ENCODE results near the gene CPNE2.

CPNE2 gene

GRCh38 chr16:57137043-57137442 is 44.7 kb downstream of the CPNE2 start:
- no peak overlapping the region for H3K9ac ChIP-seq (ENCODE audit: low read depth, low read length)
- H3K9me3 ChIP-seq (ENCODE audit: control insufficient read depth, insufficient read depth, low read length): no peaks in the 10 kb centered on the region
- H3K27ac ChIP-seq (ENCODE audit: low read depth, low read length): no peak overlapping the region
- no peaks in the 10 kb centered on the region for H3K27me3 ChIP-seq (ENCODE audit: control insufficient read depth, insufficient read depth, low read length)
- H3K4me1 ChIP-seq (ENCODE audit: control insufficient read depth, insufficient read depth, low read length): peaks cover 4% of the 10 kb centered on the region; the same call in 1 of the 2 replicates
- no peaks in the 10 kb centered on the region for H3K36me3 ChIP-seq (ENCODE audit: control insufficient read depth, insufficient read depth, low read length)
- H3K4me3 ChIP-seq (ENCODE audit: low read depth, low read length): no peak overlapping the region

- Histone ChIP-seq H3K27ac (ENCODE audit: low read depth, low read length) (no peak overlapping the region), H3K4me1 (ENCODE audit: control insufficient read depth, insufficient read depth, low read length) (peaks cover 4% of the 10 kb centered on the region; the same call in 1 of the 2 replicates), H3K4me3 (ENCODE audit: low read depth, low read length) (no peak overlapping the region), H3K36me3 (ENCODE audit: control insufficient read depth, insufficient read depth, low read length) (no peaks in the 10 kb centered on the region), H3K9me3 (ENCODE audit: control insufficient read depth, insufficient read depth, low read length) (no peaks in the 10 kb centered on the region), H3K27me3 (ENCODE audit: control insufficient read depth, insufficient read depth, low read length) (no peaks in the 10 kb centered on the region), H3K9ac (ENCODE audit: low read depth, low read length) (no peak overlapping the region)
These were observed 45.3 kb downstream of the CPNE2 start for GRCh38 chr16:57137566-57138273.

GRCh38 chr16:57138281-57138935 is 46.0 kb downstream of the CPNE2 start:
- H3K36me3 ChIP-seq (ENCODE audit: control insufficient read depth, insufficient read depth, low read length): no peaks in the 10 kb centered on the region
- no peak overlapping the region for H3K4me3 ChIP-seq (ENCODE audit: low read depth, low read length)
- no peak overlapping the region for H3K9ac ChIP-seq (ENCODE audit: low read depth, low read length)
- H3K4me1 ChIP-seq (ENCODE audit: control insufficient read depth, insufficient read depth, low read length): peaks cover 4% of the 10 kb centered on the region; the same call in 1 of the 2 replicates
- H3K9me3 ChIP-seq (ENCODE audit: control insufficient read depth, insufficient read depth, low read length): no peaks in the 10 kb centered on the region
- no peak overlapping the region for H3K27ac ChIP-seq (ENCODE audit: low read depth, low read length)
- H3K27me3 ChIP-seq (ENCODE audit: control insufficient read depth, insufficient read depth, low read length): no peaks in the 10 kb centered on the region

- Histone ChIP-seq H3K27me3 (ENCODE audit: control insufficient read depth, insufficient read depth, low read length) (no peaks in the 10 kb centered on the region), H3K9ac (ENCODE audit: low read depth, low read length) (no peak overlapping the region), H3K27ac (ENCODE audit: low read depth, low read length) (no peak overlapping the region)
These were observed 48.7 kb downstream of the CPNE2 start for GRCh38 chr16:57140931-57141668.

GRCh38 chr16:57141822-57142631 is 49.6 kb downstream of the CPNE2 start:
- Histone ChIP-seq H3K36me3 (ENCODE audit: control insufficient read depth, insufficient read depth, low read length) (no peaks in the 10 kb centered on the region), H3K9me3 (ENCODE audit: control insufficient read depth, insufficient read depth, low read length) (no peaks in the 10 kb centered on the region), H3K4me1 (ENCODE audit: control insufficient read depth, insufficient read depth, low read length) (peaks cover 6% of the 10 kb centered on the region; the same call in 1 of the 2 replicates), H3K4me3 (ENCODE audit: low read depth, low read length) (no peak overlapping the region), H3K9ac (ENCODE audit: low read depth, low read length) (no peak overlapping the region), H3K27me3 (ENCODE audit: control insufficient read depth, insufficient read depth, low read length) (no peaks in the 10 kb centered on the region), H3K27ac (ENCODE audit: low read depth, low read length) (no peak overlapping the region)

More at GRCh38 chr16:57140931-57141668, 48.7 kb downstream of the CPNE2 start:
- H3K4me1 ChIP-seq (ENCODE audit: control insufficient read depth, insufficient read depth, low read length): no peaks in the 10 kb centered on the region
- no peaks in the 10 kb centered on the region for H3K36me3 ChIP-seq (ENCODE audit: control insufficient read depth, insufficient read depth, low read length)
- no peak overlapping the region for H3K4me3 ChIP-seq (ENCODE audit: low read depth, low read length)
- no peaks in the 10 kb centered on the region for H3K9me3 ChIP-seq (ENCODE audit: control insufficient read depth, insufficient read depth, low read length)

- no peak overlapping the region for H3K4me3 ChIP-seq (ENCODE audit: low read depth, low read length)
These were observed 51.0 kb downstream of the CPNE2 start for GRCh38 chr16:57143149-57143921.

GRCh38 chr16:57144027-57144426 is 51.6 kb downstream of the CPNE2 start:
- no peak overlapping the region for H3K4me3 ChIP-seq (ENCODE audit: low read depth, low read length)
- H3K4me1 ChIP-seq (ENCODE audit: control insufficient read depth, insufficient read depth, low read length): peaks cover 22% of the 10 kb centered on the region
- H3K27ac ChIP-seq (ENCODE audit: low read depth, low read length): no peak overlapping the region
- H3K9ac ChIP-seq (ENCODE audit: low read depth, low read length): no peak overlapping the region
- H3K27me3 ChIP-seq (ENCODE audit: control insufficient read depth, insufficient read depth, low read length): no peaks in the 10 kb centered on the region
- H3K9me3 ChIP-seq (ENCODE audit: control insufficient read depth, insufficient read depth, low read length): no peaks in the 10 kb centered on the region
- H3K36me3 ChIP-seq (ENCODE audit: control insufficient read depth, insufficient read depth, low read length): no peaks in the 10 kb centered on the region

More at GRCh38 chr16:57143149-57143921, 51.0 kb downstream of the CPNE2 start:
- H3K9me3 ChIP-seq (ENCODE audit: control insufficient read depth, insufficient read depth, low read length): no peaks in the 10 kb centered on the region
- H3K36me3 ChIP-seq (ENCODE audit: control insufficient read depth, insufficient read depth, low read length): no peaks in the 10 kb centered on the region
- no peak overlapping the region for H3K27ac ChIP-seq (ENCODE audit: low read depth, low read length)
- H3K9ac ChIP-seq (ENCODE audit: low read depth, low read length): no peak overlapping the region
- H3K4me1 ChIP-seq (ENCODE audit: control insufficient read depth, insufficient read depth, low read length): peaks cover 19% of the 10 kb centered on the region
- H3K27me3 ChIP-seq (ENCODE audit: control insufficient read depth, insufficient read depth, low read length): no peaks in the 10 kb centered on the region

- Histone ChIP-seq H3K27ac (ENCODE audit: low read depth, low read length) (no peak overlapping the region), H3K9me3 (ENCODE audit: control insufficient read depth, insufficient read depth, low read length) (no peaks in the 10 kb centered on the region), H3K9ac (ENCODE audit: low read depth, low read length) (no peak overlapping the region), H3K27me3 (ENCODE audit: control insufficient read depth, insufficient read depth, low read length) (no peaks in the 10 kb centered on the region), H3K4me3 (ENCODE audit: low read depth, low read length) (no peak overlapping the region), H3K36me3 (ENCODE audit: control insufficient read depth, insufficient read depth, low read length) (no peaks in the 10 kb centered on the region), H3K4me1 (ENCODE audit: control insufficient read depth, insufficient read depth, low read length) (peaks cover 22% of the 10 kb centered on the region)
These were observed 53.0 kb downstream of the CPNE2 start for GRCh38 chr16:57145046-57146021.

- Histone ChIP-seq H3K4me1 (ENCODE audit: control insufficient read depth, insufficient read depth, low read length) (peaks cover 28% of the 10 kb centered on the region), H3K27ac (ENCODE audit: low read depth, low read length) (no peak overlapping the region), H3K9ac (ENCODE audit: low read depth, low read length) (no peak overlapping the region), H3K27me3 (ENCODE audit: control insufficient read depth, insufficient read depth, low read length) (no peaks in the 10 kb centered on the region), H3K4me3 (ENCODE audit: low read depth, low read length) (no peak overlapping the region), H3K9me3 (ENCODE audit: control insufficient read depth, insufficient read depth, low read length) (no peaks in the 10 kb centered on the region), H3K36me3 (ENCODE audit: control insufficient read depth, insufficient read depth, low read length) (no peaks in the 10 kb centered on the region)
These were observed 53.8 kb downstream of the CPNE2 start for GRCh38 chr16:57146040-57146647.
